ENCODE data around the gene REV3L. TPM values are rescaled to one million over a fixed set of nuclear protein-coding genes. Genes with fewer than 3 reads are reported as not detected.

REV3L gene
- total RNA-seq, 1 experiment from 2014 or later, result 5.3 TPM

DNA sequence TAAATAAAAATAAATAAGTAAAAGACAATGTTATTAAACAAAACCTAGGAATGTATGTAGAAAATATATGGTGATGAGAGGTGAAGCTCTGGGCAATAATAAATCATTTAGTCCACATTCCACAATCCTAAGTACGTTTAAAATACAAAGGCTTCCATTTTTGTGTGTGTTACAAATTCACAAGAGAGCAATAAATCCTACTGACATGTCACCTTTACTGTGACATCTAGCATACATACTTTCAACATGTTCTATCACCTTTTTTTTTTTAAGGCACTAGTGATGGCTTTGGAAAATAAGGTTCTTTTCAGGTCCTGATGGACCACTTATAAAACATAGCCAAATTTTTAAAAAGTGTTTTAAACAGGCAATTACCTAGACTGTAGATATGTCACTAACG, 12.0 kb downstream of the REV3L start:
- H3K18ac ChIP-seq (ENCODE audit: insufficient read length, low read depth, low read length), result no peak overlapping the region
- H2AFZ ChIP-seq (ENCODE audit: low read length), result no peak overlapping the region
- peaks cover 5 to 7% of the 10 kb centered on the region in 2 experiments for H3K4me1 Mint-ChIP-seq
- no peak overlapping the region for H4K91ac ChIP-seq (ENCODE audit: insufficient read length, low read depth, low read length)
- peaks cover 18% of the 10 kb centered on the region for H3K27me3 Mint-ChIP-seq (ENCODE audit: low read depth)
- no peak overlapping the region for H4K5ac ChIP-seq (ENCODE audit: insufficient read length, low read depth, low read length)
- H3K9me3 ChIP-seq (ENCODE audit: control insufficient read depth, low read depth, low read length), result no peaks in the 10 kb centered on the region
- H2AK5ac ChIP-seq (ENCODE audit: insufficient read length, low read length), result no peak overlapping the region
- DNase-seq, result no peak
- H2BK12ac ChIP-seq (ENCODE audit: insufficient read length, low read depth, low read length), result no peak overlapping the region
- H4K8ac ChIP-seq (replicated peaks; ENCODE audit: insufficient read length, low read depth, low read length), result no peak overlapping the region
- H2BK20ac ChIP-seq (ENCODE audit: low read depth, low read length, poor library complexity, severe bottlenecking), result no peak overlapping the region
- H3K4ac ChIP-seq (ENCODE audit: low read depth, low read length), result no peak overlapping the region
- no peak overlapping the region for H3K14ac ChIP-seq (ENCODE audit: insufficient read depth, low read length)
- no peak overlapping the region for H2BK15ac ChIP-seq (ENCODE audit: low read depth, low read length)
- TF ChIP-seq, protein P1, sequence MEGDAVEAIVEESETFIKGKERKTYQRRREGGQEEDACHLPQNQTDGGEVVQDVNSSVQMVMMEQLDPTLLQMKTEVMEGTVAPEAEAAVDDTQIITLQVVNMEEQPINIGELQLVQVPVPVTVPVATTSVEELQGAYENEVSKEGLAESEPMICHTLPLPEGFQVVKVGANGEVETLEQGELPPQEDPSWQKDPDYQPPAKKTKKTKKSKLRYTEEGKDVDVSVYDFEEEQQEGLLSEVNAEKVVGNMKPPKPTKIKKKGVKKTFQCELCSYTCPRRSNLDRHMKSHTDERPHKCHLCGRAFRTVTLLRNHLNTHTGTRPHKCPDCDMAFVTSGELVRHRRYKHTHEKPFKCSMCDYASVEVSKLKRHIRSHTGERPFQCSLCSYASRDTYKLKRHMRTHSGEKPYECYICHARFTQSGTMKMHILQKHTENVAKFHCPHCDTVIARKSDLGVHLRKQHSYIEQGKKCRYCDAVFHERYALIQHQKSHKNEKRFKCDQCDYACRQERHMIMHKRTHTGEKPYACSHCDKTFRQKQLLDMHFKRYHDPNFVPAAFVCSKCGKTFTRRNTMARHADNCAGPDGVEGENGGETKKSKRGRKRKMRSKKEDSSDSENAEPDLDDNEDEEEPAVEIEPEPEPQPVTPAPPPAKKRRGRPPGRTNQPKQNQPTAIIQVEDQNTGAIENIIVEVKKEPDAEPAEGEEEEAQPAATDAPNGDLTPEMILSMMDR (conservative IDR thresholded peaks at IDR 0.05), result no peak
- no peaks in the 10 kb centered on the region for H4K20me1 ChIP-seq (ENCODE audit: control insufficient read depth, insufficient read depth, insufficient read length)
- no peak overlapping the region for H3K27ac Mint-ChIP-seq
- no peak overlapping the region for H3T11ph ChIP-seq (ENCODE audit: low read length)
- no peaks in the 10 kb centered on the region for H3K4me1 ChIP-seq (ENCODE audit: insufficient read depth, low read length)
- H3K79me2 ChIP-seq (ENCODE audit: insufficient read depth, low read length), result no peaks in the 10 kb centered on the region
- H3K23me2 ChIP-seq (ENCODE audit: insufficient read length, low read depth, low read length, poor library complexity, severe bottlenecking), result no peaks in the 10 kb centered on the region
- no CpG with 5 or more reads among the region's 2 CpGs for whole genome bisulfite sequencing (ENCODE audit: extremely low coverage, insufficient read length, low lambda C conversion rate)
- no peak overlapping the region for H3K23ac ChIP-seq (ENCODE audit: insufficient read length, low read depth, low read length)
- H3K27me3 ChIP-seq (ENCODE audit: insufficient read depth, low read length), result peaks cover under 1% of the 10 kb centered on the region; the same call in 1 of the 2 replicates
- H3K4me2 ChIP-seq (ENCODE audit: insufficient read depth, insufficient read length, low read length), result no peak overlapping the region
- H3K79me1 ChIP-seq (ENCODE audit: insufficient read depth, low read depth, low read length, poor library complexity, severe bottlenecking), result no peaks in the 10 kb centered on the region
- H2BK5ac ChIP-seq (ENCODE audit: insufficient read length, low read length), result no peak overlapping the region
- H2BK120ac ChIP-seq (ENCODE audit: low read depth, low read length, poor library complexity, severe bottlenecking), result no peak overlapping the region
- no peak overlapping the region for H3K4me3 Mint-ChIP-seq
- H3K56ac ChIP-seq (ENCODE audit: insufficient read length, low read depth, low read length), result no peak overlapping the region
- H3K9me3 Mint-ChIP-seq, result no peaks in the 10 kb centered on the region
- no peak overlapping the region for H3K9ac ChIP-seq (ENCODE audit: extremely low read depth, insufficient read length, low read length)
- H3K36me3 Mint-ChIP-seq (ENCODE audit: insufficient read depth in 1 of 3, low read depth in 3 of 3), result no peaks in the 10 kb centered on the region
- no peak overlapping the region for H3K27ac ChIP-seq (ENCODE audit: insufficient read length, low read depth, low read length)

Data from H9 (cell line).